Measurements from ENCODE around the gene CHMP2B. TPM values are rescaled to one million over a fixed set of nuclear protein-coding genes. Genes with fewer than 3 reads are reported as not detected.

CHMP2B gene
- total and polyA plus RNA-seq, 2 of the 8 experiments (the other 6 are each of a cell fraction or from before 2014, with no cell fraction given) = 14.0 to 56.5 TPM

DNA sequence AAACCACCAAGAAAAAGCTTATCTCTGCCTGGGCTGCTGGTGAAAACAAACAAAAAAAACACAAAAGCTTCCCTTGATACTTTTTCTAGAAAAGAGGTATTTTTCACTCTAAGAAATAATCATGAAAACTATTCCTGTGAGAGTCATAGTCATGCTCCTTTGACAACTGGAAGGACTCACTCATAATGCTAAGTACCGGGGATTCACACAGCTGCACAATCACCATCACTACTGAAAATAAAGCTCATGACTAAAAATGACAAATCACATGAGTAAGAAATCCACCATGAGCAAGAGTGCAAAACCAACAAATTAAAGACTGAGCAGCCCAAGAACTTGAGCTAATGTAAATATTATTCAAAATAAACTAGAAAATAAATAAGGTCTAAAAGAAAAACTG is 59.9 kb downstream of the CHMP2B start:
- Histone ChIP-seq H3K79me2 (ENCODE audit: control insufficient read depth in 1 of 2, insufficient read depth in 2 of 2, low read length in 2 of 2) (no peaks in the 10 kb centered on the region), H3K14ac (ENCODE audit: insufficient read length) (no peak overlapping the region), H3K18ac (ENCODE audit: extremely low read depth, low read length) (no peak overlapping the region), H3K27ac (ENCODE audit: low read depth, low read length) (no peak overlapping the region), H4K8ac (ENCODE audit: extremely low read depth, insufficient read depth, low read length) (no peak overlapping the region), H3K4me3 (ENCODE audit: extremely low read depth in 1 of 4, insufficient read depth in 2 of 4, low read depth in 3 of 4, low read length in 4 of 4) (no peak overlapping the region), H2BK5ac (ENCODE audit: low read depth, low read length) (no peak overlapping the region), H4K5ac (ENCODE audit: insufficient read length, low read depth, low read length) (no peak overlapping the region), H2AK5ac (ENCODE audit: low read depth, low read length) (no peak overlapping the region), H3K4me1 (replicated peaks in 1 of 4; ENCODE audit: control insufficient read depth in 3 of 4, insufficient read depth in 4 of 4, low read length in 3 of 4) (no peaks in the 10 kb centered on the region), H4K20me1 (replicated peaks in 1 of 2; ENCODE audit: control insufficient read depth in 1 of 2, insufficient read depth in 2 of 2, low read length in 2 of 2) (no peaks in the 10 kb centered on the region), H2AFZ (ENCODE audit: low read length) (no peak overlapping the region), H3K79me1 (ENCODE audit: low read depth, low read length) (no peaks in the 10 kb centered on the region), H3K36me3 (ENCODE audit: control insufficient read depth in 2 of 4, insufficient read depth in 4 of 4, low read length in 3 of 4) (no peaks in the 10 kb centered on the region), H3K9me3 (ENCODE audit: insufficient read depth in 2 of 2, low read depth in 1 of 2, low read length in 1 of 2) (no peaks in the 10 kb centered on the region; a peak in 1 of 4 replicates), H3K23me2 (ENCODE audit: low read depth, low read length) (no peaks in the 10 kb centered on the region), H4K91ac (replicated peaks; ENCODE audit: insufficient read length, low read length) (no peak overlapping the region), H3K27me3 (replicated peaks in 1 of 4; ENCODE audit: control insufficient read depth in 3 of 4, extremely low read depth in 1 of 4, insufficient read depth in 3 of 4, low read length in 3 of 4) (no peaks in the 10 kb centered on the region), H3K23ac (ENCODE audit: insufficient read length) (no peak overlapping the region), H3K56ac (replicated peaks; ENCODE audit: insufficient read length, low read depth, low read length) (no peak overlapping the region), H3K4me2 (ENCODE audit: insufficient read depth in 1 of 2, low read depth in 2 of 2, low read length in 2 of 2) (no peak overlapping the region), H3K9ac (replicated peaks in 1 of 4; ENCODE audit: extremely low read depth in 1 of 4, low read depth in 3 of 4, low read length in 3 of 4) (no peak overlapping the region), H2BK15ac (ENCODE audit: low read length) (no peak overlapping the region), H2BK12ac (ENCODE audit: low read depth, low read length) (no peak overlapping the region), H2BK20ac (ENCODE audit: low read length) (no peak overlapping the region), H2BK120ac (replicated peaks; ENCODE audit: low read depth, low read length) (no peak overlapping the region), H3K4ac (replicated peaks; ENCODE audit: insufficient read length, low read depth, low read length) (no peak overlapping the region)
- FAIRE-seq = no peak
- WGBS, 2 experiments (ENCODE audit: extremely low coverage in 1 of 2, insufficient coverage in 1 of 2, insufficient read length in 1 of 2, insufficient replicate concordance in 2 of 2, low coverage in 1 of 2, low lambda C conversion rate in 2 of 2, missing lambda C conversion rate in 1 of 2) = 86% methylated on average over 1 of the region's 1 CpG; no CpG with 5 or more reads in 1 of the 2 experiments
- ChIA-PET POLR2A (ENCODE audit: partially characterized antibody) (no interaction called here), CTCF (ENCODE audit: partially characterized antibody) (interaction anchor here (0.6 to 2.7 kb wide), 5 partner anchors 11 to 718 kb away, joined by 3 to 6 read pairs (median 4); no protein-coding TSS in a partner anchor)
- no peak for DNase-seq (ENCODE audit: low read depth in 1 of 2, low spot score in 2 of 2)
- TF ChIP-seq ZNF274 (IDR thresholded peaks at IDR 0.05; ENCODE audit: borderline replicate concordance, extremely low read depth, low read length) = no peak
- TF ChIP-seq RNF2 (IDR thresholded peaks at IDR 0.05; ENCODE audit: borderline replicate concordance, low read depth, low read length, missing control alignments, poor library complexity, severe bottlenecking) = no peak
- TF ChIP-seq EP300 (IDR thresholded peaks at IDR 0.05; ENCODE audit: borderline replicate concordance in 1 of 2, low read depth in 2 of 2, low read length in 2 of 2) = no peak
- TF ChIP-seq SRF (IDR thresholded peaks at IDR 0.05; ENCODE audit: low read depth, low read length) = no peak
- no peak for TF ChIP-seq TCF12 (IDR thresholded peaks at IDR 0.05; ENCODE audit: low read depth, low read length)
- no peak for TF ChIP-seq CHD2 (IDR thresholded peaks at IDR 0.05; ENCODE audit: low read length)
- no peak for TF ChIP-seq TAF1 (IDR thresholded peaks at IDR 0.05; ENCODE audit: low read depth, low read length)
- TF ChIP-seq SAP30 (IDR thresholded peaks at IDR 0.05; ENCODE audit: insufficient read depth, insufficient replicate concordance, low read length) = no peak
- TF ChIP-seq POU5F1 (IDR thresholded peaks at IDR 0.05; ENCODE audit: low read depth, low read length) = no peak
- no peak for TF ChIP-seq YY1 (IDR thresholded peaks at IDR 0.05; ENCODE audit: low read depth, low read length)
- TF ChIP-seq, protein P1, sequence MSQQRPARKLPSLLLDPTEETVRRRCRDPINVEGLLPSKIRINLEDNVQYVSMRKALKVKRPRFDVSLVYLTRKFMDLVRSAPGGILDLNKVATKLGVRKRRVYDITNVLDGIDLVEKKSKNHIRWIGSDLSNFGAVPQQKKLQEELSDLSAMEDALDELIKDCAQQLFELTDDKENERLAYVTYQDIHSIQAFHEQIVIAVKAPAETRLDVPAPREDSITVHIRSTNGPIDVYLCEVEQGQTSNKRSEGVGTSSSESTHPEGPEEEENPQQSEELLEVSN (IDR thresholded peaks at IDR 0.05) = no peak
- no peak for TF ChIP-seq CTBP2 (IDR thresholded peaks at IDR 0.05; ENCODE audit: borderline replicate concordance, insufficient read depth, insufficient read length, low read length)
- TF ChIP-seq PHF8 (conservative IDR thresholded peaks at IDR 0.05; ENCODE audit: low read depth, low read length) = no peak
- no peak for TF ChIP-seq TEAD4 (IDR thresholded peaks at IDR 0.05; ENCODE audit: low read depth, low read length)

Data from H1 (cell line).